ENCODE results near the gene PCDHA5.
"Not testable (repeated sequence)": the region's sequence is repeated elsewhere in the genome, so short reads cannot be mapped to it uniquely, and the experiment has no call there.

DNA sequence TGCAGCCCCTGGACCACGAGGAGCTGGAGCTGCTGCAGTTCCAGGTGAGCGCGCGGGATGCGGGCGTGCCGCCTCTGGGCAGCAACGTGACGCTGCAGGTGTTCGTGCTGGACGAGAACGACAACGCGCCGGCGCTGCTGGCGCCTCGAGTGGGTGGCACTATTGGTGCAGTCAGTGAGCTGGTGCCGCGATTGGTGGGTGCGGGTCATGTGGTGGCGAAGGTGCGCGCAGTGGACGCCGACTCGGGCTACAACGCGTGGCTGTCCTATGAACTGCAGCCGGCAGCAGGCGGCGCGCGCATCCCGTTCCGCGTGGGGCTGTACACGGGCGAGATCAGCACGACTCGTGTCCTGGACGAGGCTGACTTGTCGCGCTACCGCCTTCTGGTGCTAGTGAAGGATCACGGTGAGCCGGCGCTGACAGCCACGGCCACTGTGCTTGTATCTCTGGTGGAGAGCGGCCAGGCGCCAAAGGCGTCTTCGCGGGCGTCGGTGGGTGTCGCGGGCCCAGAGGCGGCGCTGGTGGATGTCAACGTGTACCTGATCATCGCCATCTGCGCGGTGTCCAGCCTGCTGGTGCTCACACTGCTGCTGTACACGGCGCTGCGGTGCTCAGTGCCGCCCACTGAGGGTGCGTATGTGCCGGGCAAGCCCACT lies 33.4 kb upstream of the PCDHA5 start:
- not testable (repeated sequence) for TF ChIP-seq ZFP3 (CRISPR knock-in tag; IDR thresholded peaks at IDR 0.05); ARNTL (CRISPR knock-in tag; IDR thresholded peaks at IDR 0.05; ENCODE audit: borderline replicate concordance, low read depth); ZNF70 (CRISPR knock-in tag; IDR thresholded peaks at IDR 0.05); PPARA (CRISPR knock-in tag; IDR thresholded peaks at IDR 0.05; ENCODE audit: borderline replicate concordance)
- TF ChIP-seq, protein P1, sequence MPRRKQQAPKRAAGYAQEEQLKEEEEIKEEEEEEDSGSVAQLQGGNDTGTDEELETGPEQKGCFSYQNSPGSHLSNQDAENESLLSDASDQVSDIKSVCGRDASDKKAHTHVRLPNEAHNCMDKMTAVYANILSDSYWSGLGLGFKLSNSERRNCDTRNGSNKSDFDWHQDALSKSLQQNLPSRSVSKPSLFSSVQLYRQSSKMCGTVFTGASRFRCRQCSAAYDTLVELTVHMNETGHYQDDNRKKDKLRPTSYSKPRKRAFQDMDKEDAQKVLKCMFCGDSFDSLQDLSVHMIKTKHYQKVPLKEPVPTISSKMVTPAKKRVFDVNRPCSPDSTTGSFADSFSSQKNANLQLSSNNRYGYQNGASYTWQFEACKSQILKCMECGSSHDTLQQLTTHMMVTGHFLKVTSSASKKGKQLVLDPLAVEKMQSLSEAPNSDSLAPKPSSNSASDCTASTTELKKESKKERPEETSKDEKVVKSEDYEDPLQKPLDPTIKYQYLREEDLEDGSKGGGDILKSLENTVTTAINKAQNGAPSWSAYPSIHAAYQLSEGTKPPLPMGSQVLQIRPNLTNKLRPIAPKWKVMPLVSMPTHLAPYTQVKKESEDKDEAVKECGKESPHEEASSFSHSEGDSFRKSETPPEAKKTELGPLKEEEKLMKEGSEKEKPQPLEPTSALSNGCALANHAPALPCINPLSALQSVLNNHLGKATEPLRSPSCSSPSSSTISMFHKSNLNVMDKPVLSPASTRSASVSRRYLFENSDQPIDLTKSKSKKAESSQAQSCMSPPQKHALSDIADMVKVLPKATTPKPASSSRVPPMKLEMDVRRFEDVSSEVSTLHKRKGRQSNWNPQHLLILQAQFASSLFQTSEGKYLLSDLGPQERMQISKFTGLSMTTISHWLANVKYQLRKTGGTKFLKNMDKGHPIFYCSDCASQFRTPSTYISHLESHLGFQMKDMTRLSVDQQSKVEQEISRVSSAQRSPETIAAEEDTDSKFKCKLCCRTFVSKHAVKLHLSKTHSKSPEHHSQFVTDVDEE (CRISPR knock-in tag; IDR thresholded peaks at IDR 0.05), result not testable (repeated sequence)
- TF ChIP-seq, protein P2, sequence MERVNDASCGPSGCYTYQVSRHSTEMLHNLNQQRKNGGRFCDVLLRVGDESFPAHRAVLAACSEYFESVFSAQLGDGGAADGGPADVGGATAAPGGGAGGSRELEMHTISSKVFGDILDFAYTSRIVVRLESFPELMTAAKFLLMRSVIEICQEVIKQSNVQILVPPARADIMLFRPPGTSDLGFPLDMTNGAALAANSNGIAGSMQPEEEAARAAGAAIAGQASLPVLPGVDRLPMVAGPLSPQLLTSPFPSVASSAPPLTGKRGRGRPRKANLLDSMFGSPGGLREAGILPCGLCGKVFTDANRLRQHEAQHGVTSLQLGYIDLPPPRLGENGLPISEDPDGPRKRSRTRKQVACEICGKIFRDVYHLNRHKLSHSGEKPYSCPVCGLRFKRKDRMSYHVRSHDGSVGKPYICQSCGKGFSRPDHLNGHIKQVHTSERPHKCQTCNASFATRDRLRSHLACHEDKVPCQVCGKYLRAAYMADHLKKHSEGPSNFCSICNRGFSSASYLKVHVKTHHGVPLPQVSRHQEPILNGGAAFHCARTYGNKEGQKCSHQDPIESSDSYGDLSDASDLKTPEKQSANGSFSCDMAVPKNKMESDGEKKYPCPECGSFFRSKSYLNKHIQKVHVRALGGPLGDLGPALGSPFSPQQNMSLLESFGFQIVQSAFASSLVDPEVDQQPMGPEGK (CRISPR knock-in tag; IDR thresholded peaks at IDR 0.05; ENCODE audit: borderline replicate concordance), result not testable (repeated sequence)
